ENCODE results near the gene DNAI2.

GRCh38 chr17:74330446-74330845, 56.4 kb downstream of the DNAI2 start:
- TF ChIP-seq EZH2 (IDR thresholded peaks at IDR 0.05) (no peak), POLR2AphosphoS5 (IDR thresholded peaks at IDR 0.05; ENCODE audit: borderline replicate concordance, low read depth, low read length) (no peak), FOXP2 (optimal IDR thresholded peaks at IDR 0.05; ENCODE audit: control extremely low read depth, extremely low read length, insufficient read depth) (no peak)
